Common myeloid progenitor, CD34-positive (primary cell): ENCODE data around the gene ZNF397.

ENCODE experiments used
- CTCF ChIA-PET: fragments of 350-600 bp; sonication (Branson Sonifier 250); formaldehyde crosslinking; loops from one replicate; lab custom pipeline; 2021; ENCODE audit warnings: antibody characterized with exemption; lab: Charles Lee
- POLR2A ChIA-PET: fragments of 350-600 bp; sonication (Branson Sonifier 250); formaldehyde crosslinking; loops from one replicate; lab custom pipeline; 2021; ENCODE audit warnings: antibody characterized with exemption; lab: Charles Lee
- DNase-seq, 3 donors: peaks; one replicate each; pipeline versions ENCODE4 v3.0.0 to v3.0.0-alpha.2; 2013
- H3K27ac ChIP-seq, 2 experiments: 1 replicate in 1 of 2; 2 replicates in 1 of 2; pipeline ENCODE4 v1.7.0; 2013; ENCODE audit warnings: inconsistent platforms in 2 of 2, low read length in 2 of 2, mild to moderate bottlenecking in 2 of 2, low read depth in 1 of 2, moderate library complexity in 1 of 2; ENCODE audit not compliant: severe bottlenecking in 2 of 2, insufficient read depth in 1 of 2, poor library complexity in 1 of 2
- H3K27me3 ChIP-seq, 5 experiments: replicated peaks in 2 of 5; 1 replicate in 3 of 5; 2 replicates in 2 of 5; pipeline versions ENCODE4 v1.6.1 to v1.7.0; 2013; ENCODE audit warnings: low read length in 4 of 5, mild to moderate bottlenecking in 2 of 5, moderate library complexity in 2 of 5, inconsistent platforms in 1 of 5; ENCODE audit not compliant: insufficient read depth in 5 of 5, control insufficient read depth in 4 of 5
- H3K36me3 ChIP-seq, 4 experiments: 1 replicate in 2 of 4; 2 replicates in 2 of 4; pipeline versions ENCODE4 v1.6.1 to v1.7.0; 2013; ENCODE audit warnings: low read length in 3 of 4, control low read depth in 1 of 4, mild to moderate bottlenecking in 1 of 4; ENCODE audit not compliant: control insufficient read depth in 4 of 4, insufficient read depth in 4 of 4
- H3K4me1 ChIP-seq, 4 experiments: 1 replicate in 3 of 4; 2 replicates in 1 of 4; pipeline versions ENCODE4 v1.6.1 to v1.7.1; 2013; ENCODE audit warnings: low read length in 3 of 4, mild to moderate bottlenecking in 3 of 4, control low read depth in 1 of 4, inconsistent platforms in 1 of 4, moderate library complexity in 1 of 4; ENCODE audit not compliant: control insufficient read depth in 4 of 4, insufficient read depth in 4 of 4; ENCODE audit errors: control extremely low read depth in 1 of 4
- H3K4me3 ChIP-seq, 7 experiments: 1 replicate in 4 of 7; 2 replicates in 3 of 7; pipeline versions ENCODE4 v1.5.1 to v1.7.0; 2013; ENCODE audit warnings: mild to moderate bottlenecking in 7 of 7, low read length in 6 of 7, moderate library complexity in 6 of 7, inconsistent platforms in 2 of 7, low read depth in 2 of 7, control low read depth in 1 of 7; ENCODE audit not compliant: insufficient read depth in 4 of 7, control insufficient read depth in 1 of 7; ENCODE audit errors: extremely low read depth in 1 of 7
- H3K9me3 ChIP-seq, 5 experiments: 1 replicate in 4 of 5; 2 replicates in 1 of 5; pipeline versions ENCODE4 v1.6.1 to v1.7.1; 2013; ENCODE audit warnings: low read length in 4 of 5, mild to moderate bottlenecking in 2 of 5, inconsistent platforms in 1 of 5, low read depth in 1 of 5, moderate library complexity in 1 of 5; ENCODE audit not compliant: control insufficient read depth in 4 of 5, insufficient read depth in 2 of 5; ENCODE audit errors: control extremely low read depth in 1 of 5
- WGBS: methylation state at CpG from one replicate; pipeline ENCODE4 v1.1.5; 2013; ENCODE audit not compliant: insufficient coverage; 5-methylcytosine and 5-hydroxymethylcytosine counted together

Gene ZNF397

GRCh38 chr18:35283923-35284794 lies 43.3 kb downstream of the ZNF397 start:
- Histone ChIP-seq H3K9me3 (peaks cover 8 to 43% (median 27%) of the 10 kb centered on the region in 5 experiments), H3K4me1 (peaks cover 0 to 2% (median under 1%) of the 10 kb centered on the region in 4 experiments), H3K27me3 (no peaks in the 10 kb centered on the region), H3K27ac (no peak overlapping the region), H3K36me3 (peaks cover 2 to 29% (median 21%) of the 10 kb centered on the region in 4 experiments), H3K4me3 (peak overlapping the region in 1 of 7 experiments; percentile 25)
- ChIA-PET CTCF (interaction anchor here (1.0 to 1.3 kb wide), 2 partner anchors 12 to 14 kb away, joined by 3 read pairs; no protein-coding TSS in a partner anchor), POLR2A (interaction anchor here (0.5 kb wide), 1 partner anchor 296 kb away, joined by 11 read pairs; no protein-coding TSS in a partner anchor)
- WGBS: 96% methylated on average over 7 of the region's 7 CpGs
- DNase-seq: peak in 2 of 3 donors; percentile 43 to 61

GRCh38 chr18:35284841-35285240 lies 44.0 kb downstream of the ZNF397 start:
- Histone ChIP-seq H3K4me3 (no peak overlapping the region), H3K27me3 (no peaks in the 10 kb centered on the region), H3K27ac (no peak overlapping the region), H3K36me3 (peaks cover 2 to 29% (median 21%) of the 10 kb centered on the region in 4 experiments), H3K4me1 (peaks cover 0 to 8% (median 3%) of the 10 kb centered on the region in 4 experiments), H3K9me3 (peaks cover 7 to 38% (median 25%) of the 10 kb centered on the region in 5 experiments)
- ChIA-PET POLR2A (no interaction called here), CTCF (no interaction called here)
- DNase-seq: no peak
- WGBS: 92% methylated on average over 2 of the region's 3 CpGs

DNA sequence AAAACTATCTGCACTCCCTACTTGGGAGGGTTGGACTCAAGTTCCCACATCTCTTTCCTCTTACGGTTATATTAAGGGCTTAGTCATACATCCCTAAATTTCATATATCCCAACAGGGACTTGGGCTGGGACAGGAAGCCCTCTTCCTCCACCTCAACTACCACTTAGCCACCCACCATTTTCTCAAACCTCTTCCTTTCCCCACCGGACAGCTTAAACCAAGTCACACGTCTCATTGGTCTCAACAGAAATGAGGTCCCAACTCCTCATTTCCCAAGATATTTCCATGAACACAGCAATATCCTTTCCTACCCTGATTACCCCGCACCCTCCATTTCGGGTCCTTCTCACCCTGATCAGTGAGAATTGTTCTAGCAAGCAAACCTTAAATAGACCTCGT lies 48.5 kb downstream of the ZNF397 start:
- no peak for DNase-seq
- POLR2A ChIA-PET: interaction anchor here (1.1 to 2.4 kb wide), 3 partner anchors 21 to 55 kb away, joined by 4 to 16 read pairs (median 10); partner anchors contain the start of genes ZNF24 and ZNF397
- peaks cover 0 to 27% (median 15%) of the 10 kb centered on the region in 4 experiments for H3K36me3 ChIP-seq
- no peaks in the 10 kb centered on the region for H3K27me3 ChIP-seq
- WGBS: 5% methylated on average over 5 of the region's 6 CpGs
- peaks cover 5 to 21% (median 7%) of the 10 kb centered on the region in 5 experiments for H3K9me3 ChIP-seq
- H3K4me1 ChIP-seq: peaks cover 8 to 19% (median 14%) of the 10 kb centered on the region in 4 experiments
- H3K4me3 ChIP-seq: peak overlapping the region in 6 of 7 experiments; percentile 85 to 98 (median 93)
- H3K27ac ChIP-seq: peak overlapping the region; percentile 91 to 96
- CTCF ChIA-PET: interaction anchor here (1.0 to 2.3 kb wide), 9 partner anchors 14 to 264 kb away, joined by 3 to 6 read pairs (median 4); partner anchors contain the start of gene ZNF24

DNA sequence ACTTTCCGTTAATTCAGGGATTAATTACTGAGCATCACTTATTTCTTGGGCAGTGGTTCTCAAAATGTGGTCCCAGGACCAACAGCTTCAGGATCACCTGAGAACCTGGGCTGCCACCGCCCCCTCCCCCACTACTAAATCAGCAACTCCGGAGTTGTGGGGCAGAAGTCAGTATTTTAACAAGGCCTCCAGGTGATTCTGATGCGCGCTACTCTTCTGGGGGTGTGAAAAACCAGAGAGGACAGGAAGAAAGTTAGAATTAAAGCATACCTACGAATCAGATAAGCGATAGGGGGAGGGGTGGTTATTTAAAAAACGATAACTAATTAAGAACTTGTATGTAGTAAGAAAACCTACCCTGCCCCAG lies 48.9 kb downstream of the ZNF397 start:
- no peak for DNase-seq
- Histone ChIP-seq H3K4me3 (peak overlapping the region; percentile 59 to 98 (median 93)), H3K9me3 (peaks cover 2 to 17% (median 7%) of the 10 kb centered on the region in 5 experiments), H3K27me3 (no peaks in the 10 kb centered on the region), H3K36me3 (peaks cover 3 to 26% (median 13%) of the 10 kb centered on the region in 4 experiments), H3K27ac (peak overlapping the region; percentile 91 to 96), H3K4me1 (peaks cover 8 to 19% (median 14%) of the 10 kb centered on the region in 4 experiments)
- CTCF ChIA-PET: interaction anchor here (1.1 to 2.3 kb wide), 7 partner anchors 21 to 265 kb away, joined by 3 to 6 read pairs (median 4); partner anchors contain the start of gene ZNF24
- POLR2A ChIA-PET: interaction anchor here (1.1 to 2.4 kb wide), 3 partner anchors 22 to 54 kb away, joined by 4 to 16 read pairs (median 10); partner anchors contain the start of genes ZNF24 and ZNF397
- WGBS: 0% methylated on average over 6 of the region's 8 CpGs

GRCh38 chr18:35290094-35290735 lies 49.4 kb downstream of the ZNF397 start, which contains the start of gene ZSCAN30:
Gene ZSCAN30 (minus strand): TSS chr18:35290229. CDS start chr18:35264352, 25,877 bp downstream.
- ChIA-PET CTCF (interaction anchor here (1.1 to 2.3 kb wide), 6 partner anchors 22 to 65 kb away, joined by 3 to 6 read pairs (median 4); partner anchors contain the start of gene ZNF24), POLR2A (interaction anchor here (1.1 to 2.4 kb wide), 3 partner anchors 22 to 54 kb away, joined by 4 to 16 read pairs (median 10); partner anchors contain the start of genes ZNF24 and ZNF397)
- H3K27ac ChIP-seq: peak within 1 kb of the TSS; percentile 91 to 96
- H3K4me3 ChIP-seq: peak within 1 kb of the TSS; percentile 59 to 98 (median 93)
- 0% methylated on average over 37 of the region's 41 CpGs for WGBS
- H3K27me3 ChIP-seq: no peaks in the 10 kb centered on the region
- DNase-seq: peak; percentile 97 to 99 (median 98)
- H3K9me3 ChIP-seq: peaks cover 0 to 15% (median 7%) of the 10 kb centered on the region in 5 experiments
- H3K36me3 ChIP-seq: peaks cover 7 to 31% (median 15%) of the 10 kb centered on the region in 4 experiments
- peaks cover 8 to 19% (median 14%) of the 10 kb centered on the region in 4 experiments for H3K4me1 ChIP-seq

GRCh38 chr18:35291166-35291565 lies 50.3 kb downstream of the ZNF397 start:
- no CpG with 5 or more reads among the region's 2 CpGs for WGBS
- Histone ChIP-seq H3K27ac (peak overlapping the region in 1 of 2 experiments; percentile 96), H3K9me3 (peaks cover 0 to 15% (median 9%) of the 10 kb centered on the region in 5 experiments), H3K27me3 (no peaks in the 10 kb centered on the region), H3K4me3 (peak overlapping the region in 6 of 7 experiments; percentile 85 to 98 (median 93)), H3K4me1 (peaks cover 8 to 19% (median 14%) of the 10 kb centered on the region in 4 experiments), H3K36me3 (peaks cover 15 to 40% (median 24%) of the 10 kb centered on the region in 4 experiments)
- POLR2A ChIA-PET: interaction anchor here (0.7 to 2.4 kb wide), 2 partner anchors 9 to 23 kb away, joined by 3 to 16 read pairs; no protein-coding TSS in a partner anchor
- DNase-seq: no peak
- CTCF ChIA-PET: interaction anchor here (2.3 kb wide), 2 partner anchors 26 to 64 kb away, joined by 4 to 5 read pairs; no protein-coding TSS in a partner anchor
